Coronary artery (tissue), 2 donors: Measurements from ENCODE around the gene ARHGEF1.

Experiments
- DNase-seq: peaks from one replicate; pipeline ENCODE4 v3.0.0-alpha.2; 2017; ENCODE audit warnings: low spot score
- H3K27ac ChIP-seq, 2 donors: fragments of 200-600 bp; sonication (generic); one replicate each; pipeline ENCODE4 v1.5.1; 2016 to 2019
- H3K4me3 ChIP-seq: fragments of 200-600 bp; sonication (generic); 2 replicates; pipeline ENCODE4 v1.5.1; 2016; ENCODE audit warnings: mild to moderate bottlenecking, moderate library complexity
- TF ChIP-seq, protein P1 (sequence below): fragments of 200-600 bp; sonication (generic); IDR thresholded peaks from one replicate; pipeline ENCODE4 v1.5.1; 2019; ENCODE audit warnings: antibody characterized with exemption

Gene ARHGEF1

DNA sequence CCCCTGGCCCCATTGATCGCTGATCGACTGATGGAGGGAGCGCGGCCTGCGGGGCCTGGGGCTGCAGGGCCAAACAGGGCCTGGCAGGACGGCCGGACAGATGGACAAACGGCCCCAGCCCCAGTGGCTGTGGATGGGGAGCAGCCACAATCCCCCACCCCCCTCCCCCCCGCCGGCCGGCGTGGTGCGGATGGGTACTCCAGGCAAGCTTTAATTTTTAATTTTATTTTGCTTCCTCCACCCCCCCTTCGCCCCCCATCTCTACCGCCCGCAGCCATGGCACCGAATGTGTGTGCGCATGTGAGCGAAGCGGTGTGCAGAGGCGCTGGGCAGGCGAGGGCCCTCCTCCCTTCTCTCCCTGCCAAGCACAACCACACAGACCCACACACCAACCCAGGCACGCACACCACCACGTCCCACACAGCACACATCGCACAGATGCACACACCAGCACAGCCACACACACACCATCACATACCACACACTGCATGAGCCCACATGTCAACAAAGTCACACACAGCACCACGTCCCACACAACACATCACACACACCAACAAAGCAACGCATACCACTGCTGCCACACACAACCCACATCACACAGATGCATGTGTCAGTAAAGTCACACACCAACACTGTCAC lies 32.9 kb downstream of the ARHGEF1 start:
- TF ChIP-seq, protein P1, sequence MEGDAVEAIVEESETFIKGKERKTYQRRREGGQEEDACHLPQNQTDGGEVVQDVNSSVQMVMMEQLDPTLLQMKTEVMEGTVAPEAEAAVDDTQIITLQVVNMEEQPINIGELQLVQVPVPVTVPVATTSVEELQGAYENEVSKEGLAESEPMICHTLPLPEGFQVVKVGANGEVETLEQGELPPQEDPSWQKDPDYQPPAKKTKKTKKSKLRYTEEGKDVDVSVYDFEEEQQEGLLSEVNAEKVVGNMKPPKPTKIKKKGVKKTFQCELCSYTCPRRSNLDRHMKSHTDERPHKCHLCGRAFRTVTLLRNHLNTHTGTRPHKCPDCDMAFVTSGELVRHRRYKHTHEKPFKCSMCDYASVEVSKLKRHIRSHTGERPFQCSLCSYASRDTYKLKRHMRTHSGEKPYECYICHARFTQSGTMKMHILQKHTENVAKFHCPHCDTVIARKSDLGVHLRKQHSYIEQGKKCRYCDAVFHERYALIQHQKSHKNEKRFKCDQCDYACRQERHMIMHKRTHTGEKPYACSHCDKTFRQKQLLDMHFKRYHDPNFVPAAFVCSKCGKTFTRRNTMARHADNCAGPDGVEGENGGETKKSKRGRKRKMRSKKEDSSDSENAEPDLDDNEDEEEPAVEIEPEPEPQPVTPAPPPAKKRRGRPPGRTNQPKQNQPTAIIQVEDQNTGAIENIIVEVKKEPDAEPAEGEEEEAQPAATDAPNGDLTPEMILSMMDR = no peak
- Histone ChIP-seq H3K4me3 (no peak overlapping the region), H3K27ac (no peak overlapping the region)
- no peak for DNase-seq

DNA sequence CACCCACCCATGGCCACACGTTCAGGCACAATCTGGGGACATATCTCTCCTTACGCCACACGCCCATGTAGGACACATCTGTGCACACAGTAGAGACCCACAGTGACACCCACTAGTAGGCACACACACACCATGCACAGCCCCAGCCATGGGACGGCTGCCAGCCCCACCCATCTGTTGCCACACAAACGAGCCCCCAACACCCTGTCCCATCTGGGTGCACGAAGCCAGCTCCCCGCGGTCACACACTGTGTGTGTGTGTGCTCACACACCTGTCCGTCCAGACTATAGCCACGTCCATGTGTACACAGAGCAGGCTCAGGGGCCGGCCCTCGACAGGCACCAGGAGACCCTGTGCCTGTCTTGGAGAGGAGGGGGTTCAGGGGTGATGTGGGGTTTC lies 34.7 kb downstream of the ARHGEF1 start:
- TF ChIP-seq, protein P1 = no peak
- no peak overlapping the region for H3K4me3 ChIP-seq
- no peak for DNase-seq
- no peak overlapping the region for H3K27ac ChIP-seq

- Histone ChIP-seq H3K27ac (no peak overlapping the region), H3K4me3 (no peak overlapping the region)
- TF ChIP-seq, protein P1 = no peak
- no peak for DNase-seq
Measured at GRCh38 chr19:41918095-41918494, 35.1 kb downstream of the ARHGEF1 start.

DNA sequence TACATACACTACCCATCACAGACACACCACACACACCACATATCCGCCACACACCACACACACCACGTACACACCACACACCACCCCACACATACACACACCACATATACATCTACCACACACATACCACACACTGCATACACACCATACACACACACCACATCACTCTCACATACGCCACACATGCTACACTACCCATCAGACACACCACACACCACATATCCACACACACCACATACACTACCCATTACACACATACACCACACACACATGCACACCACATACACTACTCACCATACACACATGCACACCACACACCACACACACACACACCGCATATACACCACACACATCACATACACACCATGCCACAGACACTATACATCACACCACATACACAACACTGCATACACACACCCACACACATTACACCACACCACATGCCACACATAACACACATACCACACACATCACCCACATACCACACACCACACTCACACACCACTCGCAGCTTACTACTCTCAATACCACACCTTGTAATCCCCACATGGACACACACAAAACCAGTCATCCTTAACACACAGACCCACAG lies 35.8 kb downstream of the ARHGEF1 start:
- TF ChIP-seq, protein P1 = no peak
- Histone ChIP-seq H3K4me3 (no peak overlapping the region), H3K27ac (no peak overlapping the region)
- no peak for DNase-seq

- Histone ChIP-seq H3K27ac (no peak overlapping the region), H3K4me3 (no peak overlapping the region)
- no peak for DNase-seq
- TF ChIP-seq, protein P1 = no peak
Measured at GRCh38 chr19:41919948-41920712, 37.1 kb downstream of the ARHGEF1 start.

DNA sequence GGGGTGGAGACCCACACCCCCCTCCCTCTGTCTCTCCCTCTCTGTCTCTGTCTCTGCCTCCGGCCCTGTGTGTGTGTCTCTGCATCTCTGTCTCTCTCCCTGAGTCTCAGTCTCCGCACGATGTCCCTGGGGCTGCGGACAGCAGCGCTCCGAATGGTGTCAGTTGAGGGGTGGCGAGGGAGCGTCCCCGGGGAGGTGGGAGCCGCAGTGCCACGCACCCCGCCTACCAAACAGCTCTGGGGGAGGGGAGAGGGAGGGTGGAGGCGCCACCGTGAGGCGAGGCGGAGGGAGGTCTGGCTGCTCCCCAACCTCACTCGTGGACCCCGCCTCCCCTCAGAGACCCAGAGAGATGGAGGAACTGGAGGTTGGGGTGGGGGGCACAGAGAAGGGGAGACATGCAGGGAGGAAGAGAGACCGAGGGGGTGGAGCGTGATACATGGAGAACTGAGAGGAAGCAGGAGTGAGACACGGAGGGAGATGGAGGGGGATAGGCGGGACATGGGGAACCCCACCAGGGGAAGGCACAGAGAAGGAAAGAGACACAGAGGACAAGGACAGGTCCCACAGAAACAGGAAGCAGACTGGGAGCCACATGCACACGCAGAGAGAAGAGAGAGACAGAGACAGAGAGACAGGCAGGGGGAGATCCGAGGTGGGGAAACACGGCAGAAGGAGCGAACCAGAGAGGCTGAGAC lies 38.0 kb downstream of the ARHGEF1 start:
- Histone ChIP-seq H3K4me3 (no peak overlapping the region), H3K27ac (no peak overlapping the region)
- TF ChIP-seq, protein P1 = no peak
- no peak for DNase-seq
